Neuronal stem cell (in vitro differentiated cells): Measurements from ENCODE around the gene GLI3.

ENCODE experiments used
- DNase-seq: peaks from one replicate; pipeline ENCODE4 v3.0.0-alpha.2; 2013; ENCODE audit warnings: low spot score
- H2AFZ ChIP-seq: one replicate; pipeline ENCODE4 v1.6.1; 2013; ENCODE audit warnings: mild to moderate bottlenecking, low read length, inconsistent platforms
- H2AK5ac ChIP-seq: 2 replicates; pipeline ENCODE4 v1.6.1; 2013; ENCODE audit warnings: low read depth, mild to moderate bottlenecking, inconsistent platforms, low read length, moderate library complexity, mixed read lengths
- H2BK120ac ChIP-seq: 2 replicates; pipeline ENCODE4 v1.6.1; 2013; ENCODE audit warnings: low read depth, mild to moderate bottlenecking, inconsistent platforms, low read length, moderate library complexity, mixed read lengths
- H2BK12ac ChIP-seq: one replicate; pipeline ENCODE4 v1.6.1; 2013; ENCODE audit warnings: low read length, inconsistent platforms
- H2BK15ac ChIP-seq: 2 replicates; pipeline ENCODE4 v1.6.1; 2013; ENCODE audit warnings: mild to moderate bottlenecking, low read length, inconsistent platforms, mixed read lengths
- H2BK5ac ChIP-seq: one replicate; pipeline ENCODE4 v1.6.1; 2013; ENCODE audit warnings: inconsistent platforms, mild to moderate bottlenecking, low read length, moderate library complexity
- H3K14ac ChIP-seq: one replicate; pipeline ENCODE4 v1.6.1; 2013; ENCODE audit warnings: low read length, inconsistent platforms
- H3K18ac ChIP-seq: 2 replicates; pipeline ENCODE4 v1.6.1; 2013; ENCODE audit warnings: low read length, inconsistent platforms
- H3K23ac ChIP-seq: 2 replicates; pipeline ENCODE4 v1.6.1; 2013; ENCODE audit warnings: low read depth, mild to moderate bottlenecking, mixed read lengths, low read length, inconsistent platforms; ENCODE audit not compliant: poor library complexity
- H3K27ac ChIP-seq: replicated peaks from 3 replicates; pipeline ENCODE4 v1.5.1; 2013; ENCODE audit warnings: low read length, inconsistent platforms
- H3K27me3 ChIP-seq, 3 experiments: 2 replicates each; pipeline ENCODE4 v1.6.1; 2013; ENCODE audit warnings: low read length in 3 of 3, mild to moderate bottlenecking in 2 of 3, inconsistent platforms in 1 of 3, low read depth in 1 of 3, mixed read lengths in 1 of 3, moderate library complexity in 1 of 3; ENCODE audit not compliant: control insufficient read depth in 3 of 3, insufficient read depth in 3 of 3
- H3K36me3 ChIP-seq, 2 donors: replicated peaks in 1 of 2; 2 replicates each; pipeline ENCODE4 v1.6.1; 2013; ENCODE audit warnings: low read length in 2 of 2; ENCODE audit not compliant: control insufficient read depth in 2 of 2, insufficient read depth in 2 of 2
- H3K4ac ChIP-seq: 2 replicates; pipeline ENCODE4 v1.6.1; 2013; ENCODE audit warnings: inconsistent platforms, mild to moderate bottlenecking, low read length, moderate library complexity
- H3K4me1 ChIP-seq, 2 donors: 1 replicate in 1 of 2; 2 replicates in 1 of 2; pipeline ENCODE4 v1.6.1; 2013; ENCODE audit warnings: low read length in 2 of 2, low read depth in 1 of 2; ENCODE audit not compliant: control insufficient read depth in 2 of 2, insufficient read depth in 1 of 2
- H3K4me2 ChIP-seq: one replicate; pipeline ENCODE4 v1.6.1; 2013; ENCODE audit warnings: mild to moderate bottlenecking, low read length, inconsistent platforms; ENCODE audit not compliant: insufficient read depth, poor library complexity, severe bottlenecking
- H3K4me3 ChIP-seq, 2 donors: 2 replicates each; pipeline ENCODE4 v1.5.1; 2013; ENCODE audit warnings: low read length in 2 of 2, mild to moderate bottlenecking in 2 of 2, inconsistent platforms in 1 of 2, moderate library complexity in 1 of 2
- H3K79me1 ChIP-seq: one replicate; pipeline ENCODE4 v1.6.1; 2013; ENCODE audit warnings: low read depth, mild to moderate bottlenecking, inconsistent platforms, low read length, moderate library complexity
- H3K9ac ChIP-seq: one replicate; pipeline ENCODE4 v1.6.1; 2013; ENCODE audit warnings: mild to moderate bottlenecking, low read depth, low read length, inconsistent platforms; ENCODE audit not compliant: poor library complexity
- H3K9me3 ChIP-seq, 2 donors: replicated peaks in 1 of 2; 2 replicates each; pipeline versions ENCODE3 to v1.6.1; 2013; ENCODE audit warnings: low read length in 2 of 2, mild to moderate bottlenecking in 2 of 2, inconsistent platforms in 1 of 2, low read depth in 1 of 2, mixed read lengths in 1 of 2, moderate library complexity in 1 of 2; ENCODE audit not compliant: control insufficient read depth in 2 of 2, insufficient read depth in 1 of 2
- H4K8ac ChIP-seq: one replicate; pipeline ENCODE4 v1.6.1; 2013; ENCODE audit warnings: low read depth, mild to moderate bottlenecking, inconsistent platforms, low read length, moderate library complexity
- H4K91ac ChIP-seq: one replicate; pipeline ENCODE4 v1.6.1; 2013; ENCODE audit warnings: low read length, low read depth, mild to moderate bottlenecking, inconsistent platforms; ENCODE audit not compliant: poor library complexity
- WGBS, 2 donors: extraction: QIAGEN DNeasy Blood & Tissue Kit; methylation state at CpG; one replicate each; pipeline ENCODE4 v1.1.7; 2013; ENCODE audit warnings: missing lambda C conversion rate in 2 of 2, mixed read lengths in 1 of 2; ENCODE audit not compliant: insufficient read length in 2 of 2, insufficient replicate concordance in 1 of 2; ENCODE audit errors: extremely low coverage in 2 of 2; 5-methylcytosine and 5-hydroxymethylcytosine counted together

GLI3 gene

GRCh38 chr7:42022791-42023190 is 214.2 kb downstream of the GLI3 start:
- Histone ChIP-seq H3K27ac (no peak overlapping the region), H3K79me1 (peaks cover 2% of the 10 kb centered on the region), H3K9me3 (peaks cover 0 to 6% of the 10 kb centered on the region in 2 donors), H3K4me3 (no peak overlapping the region), H2BK15ac (no peak overlapping the region), H3K4ac (no peak overlapping the region), H3K36me3 (peaks cover 25 to 97% of the 10 kb centered on the region in 2 donors), H3K27me3 (no peaks in the 10 kb centered on the region), H2AK5ac (no peak overlapping the region), H2BK5ac (no peak overlapping the region), H2BK120ac (no peak overlapping the region), H2BK12ac (no peak overlapping the region), H3K9ac (no peak overlapping the region), H3K14ac (no peak overlapping the region), H3K18ac (no peak overlapping the region), H4K91ac (no peak overlapping the region), H3K23ac (no peak overlapping the region), H3K4me1 (peaks cover 9 to 24% of the 10 kb centered on the region in 2 donors), H3K4me2 (no peak overlapping the region), H4K8ac (no peak overlapping the region), H2AFZ (no peak overlapping the region)
- WGBS, 2 donors: no CpG with 5 or more reads among the region's 2 CpGs
- DNase-seq: no peak

DNA sequence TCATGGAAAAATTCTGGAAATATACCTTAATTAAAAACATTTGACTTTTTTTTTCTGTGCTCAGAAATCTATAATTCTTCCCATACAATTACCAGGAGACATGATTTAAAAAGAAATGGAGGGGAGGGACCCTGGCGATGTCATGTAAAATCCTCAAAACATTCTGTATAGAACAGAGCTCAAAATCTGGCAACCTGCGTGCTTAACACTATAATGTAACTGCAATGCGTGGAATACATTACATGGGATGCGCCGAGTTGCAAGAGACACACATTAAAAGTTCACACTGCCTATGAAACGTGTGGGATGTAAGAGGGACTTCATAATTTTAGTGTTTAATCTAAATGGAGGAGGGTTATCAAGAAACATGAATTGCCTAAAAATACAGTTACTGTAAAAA is 215.0 kb downstream of the GLI3 start:
- no peak overlapping the region for H2BK12ac ChIP-seq
- no peak overlapping the region for H3K9ac ChIP-seq
- no peak overlapping the region for H3K27ac ChIP-seq
- no peak overlapping the region for H3K4me2 ChIP-seq
- H3K18ac ChIP-seq: no peak overlapping the region
- no peaks in the 10 kb centered on the region for H3K27me3 ChIP-seq
- H2AK5ac ChIP-seq: no peak overlapping the region
- H4K91ac ChIP-seq: no peak overlapping the region
- no peak overlapping the region for H3K14ac ChIP-seq
- H2BK120ac ChIP-seq: no peak overlapping the region
- H3K9me3 ChIP-seq: peaks cover 4 to 11% of the 10 kb centered on the region in 2 donors
- no peak overlapping the region for H3K4ac ChIP-seq
- H2BK15ac ChIP-seq: no peak overlapping the region
- no peak overlapping the region for H3K4me3 ChIP-seq
- H2AFZ ChIP-seq: no peak overlapping the region
- no CpG with 5 or more reads among the region's 6 CpGs for WGBS, 2 donors
- peaks cover 2% of the 10 kb centered on the region for H3K79me1 ChIP-seq
- peaks cover 9 to 20% of the 10 kb centered on the region in 2 donors for H3K4me1 ChIP-seq
- H4K8ac ChIP-seq: no peak overlapping the region
- no peak overlapping the region for H3K23ac ChIP-seq
- DNase-seq: no peak
- H2BK5ac ChIP-seq: no peak overlapping the region
- H3K36me3 ChIP-seq: peaks cover 29 to 98% of the 10 kb centered on the region in 2 donors

DNA sequence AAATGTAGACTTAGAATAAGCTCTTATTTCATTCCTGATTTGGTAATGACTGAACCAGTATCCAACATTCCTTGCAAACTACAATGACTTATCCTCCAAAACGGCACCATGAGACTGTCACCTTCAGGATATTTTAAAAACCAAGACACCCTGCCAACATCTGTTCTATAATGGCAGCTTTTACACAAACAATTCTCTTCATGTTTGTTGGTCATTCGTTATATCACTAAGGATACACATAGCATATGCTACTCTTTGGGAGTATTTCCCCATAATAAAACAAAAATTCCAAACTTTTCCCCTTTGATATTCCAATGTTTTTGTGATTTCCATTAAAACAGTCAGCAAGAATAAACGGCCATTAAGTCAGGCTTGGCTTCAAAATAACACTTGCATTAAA is 215.4 kb downstream of the GLI3 start:
- H3K79me1 ChIP-seq: peaks cover 2% of the 10 kb centered on the region
- no peak overlapping the region for H2BK15ac ChIP-seq
- H2BK12ac ChIP-seq: no peak overlapping the region
- no peak for DNase-seq
- H3K14ac ChIP-seq: no peak overlapping the region
- no peak overlapping the region for H3K9ac ChIP-seq
- H3K4me2 ChIP-seq: no peak overlapping the region
- H2AFZ ChIP-seq: no peak overlapping the region
- H4K8ac ChIP-seq: no peak overlapping the region
- no peak overlapping the region for H3K18ac ChIP-seq
- no peak overlapping the region for H3K23ac ChIP-seq
- H2BK120ac ChIP-seq: no peak overlapping the region
- no peak overlapping the region for H3K4me3 ChIP-seq
- no peak overlapping the region for H3K4ac ChIP-seq
- peaks cover 9 to 20% of the 10 kb centered on the region in 2 donors for H3K4me1 ChIP-seq
- WGBS, 2 donors: no CpG with 5 or more reads among the region's 3 CpGs
- H4K91ac ChIP-seq: no peak overlapping the region
- no peak overlapping the region for H2AK5ac ChIP-seq
- H3K27me3 ChIP-seq: no peaks in the 10 kb centered on the region
- H3K9me3 ChIP-seq: peaks cover 7 to 15% of the 10 kb centered on the region in 2 donors
- H3K36me3 ChIP-seq: peaks cover 33 to 98% of the 10 kb centered on the region in 2 donors
- no peak overlapping the region for H3K27ac ChIP-seq
- H2BK5ac ChIP-seq: no peak overlapping the region

- Histone ChIP-seq H3K4me2 (no peak overlapping the region), H2AK5ac (no peak overlapping the region), H4K8ac (no peak overlapping the region), H2BK12ac (no peak overlapping the region), H3K4me1 (peaks cover 4 to 25% of the 10 kb centered on the region in 2 donors), H3K9ac (no peak overlapping the region), H3K14ac (no peak overlapping the region), H3K79me1 (peaks cover 2% of the 10 kb centered on the region), H3K9me3 (peaks cover 9 to 29% of the 10 kb centered on the region in 2 donors), H2AFZ (no peak overlapping the region), H2BK15ac (no peak overlapping the region), H3K36me3 (peaks cover 33 to 98% of the 10 kb centered on the region in 2 donors), H3K23ac (no peak overlapping the region), H3K4me3 (no peak overlapping the region), H2BK120ac (no peak overlapping the region), H2BK5ac (no peak overlapping the region), H4K91ac (no peak overlapping the region), H3K18ac (no peak overlapping the region), H3K27ac (no peak overlapping the region), H3K27me3 (no peaks in the 10 kb centered on the region), H3K4ac (no peak overlapping the region)
- no CpG with 5 or more reads among the region's 7 CpGs for WGBS, 2 donors
- no peak for DNase-seq
Measured at GRCh38 chr7:42020061-42020460, 216.9 kb downstream of the GLI3 start.
